ENCODE measurements around the gene RPTOR.
"Not testable (repeated sequence)": the region's sequence is repeated elsewhere in the genome, so short reads cannot be mapped to it uniquely, and the experiment has no call there.

Gene RPTOR

DNA sequence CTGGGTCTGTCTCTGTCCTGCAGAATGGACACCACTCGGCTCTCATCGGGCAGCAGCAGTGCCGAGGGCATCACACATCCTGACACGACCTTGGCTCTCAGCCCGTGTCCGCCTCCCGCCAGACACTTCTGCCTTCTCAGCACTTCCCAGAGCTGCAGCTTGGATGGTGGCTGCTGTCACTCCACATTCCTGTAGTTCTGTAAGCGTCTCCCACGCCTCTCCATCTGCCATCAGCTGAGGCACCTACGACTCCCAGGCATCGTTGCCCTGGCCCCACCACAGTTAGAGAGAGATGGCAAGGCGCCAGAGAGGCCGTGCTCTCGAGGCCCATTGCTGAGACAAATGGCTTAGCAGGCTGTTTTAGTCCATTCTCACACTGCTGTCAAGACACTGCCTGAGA lies 251.1 kb downstream of the RPTOR start:
- Histone ChIP-seq H3K9ac (ENCODE audit: low read length) (no peak overlapping the region), H3K79me2 (ENCODE audit: insufficient read depth, low read length) (no peaks in the 10 kb centered on the region), H3K27ac (ENCODE audit: low read depth, low read length, poor library complexity, severe bottlenecking) (no peak overlapping the region), H3K4me3 (ENCODE audit: low read depth, low read length, poor library complexity, severe bottlenecking) (no peak overlapping the region), H3K4me1 (ENCODE audit: insufficient read depth, low read length, severe bottlenecking) (peaks cover 29% of the 10 kb centered on the region), H3K27me3 (ENCODE audit: insufficient read depth, low read length) (no peaks in the 10 kb centered on the region), H3K36me3 (ENCODE audit: insufficient read depth, low read length) (peaks cover 100% of the 10 kb centered on the region), H3K9me2 (ENCODE audit: low read depth, low read length) (no peaks in the 10 kb centered on the region), H3K9me3 (ENCODE audit: low read length) (no peaks in the 10 kb centered on the region), H4K20me1 (ENCODE audit: insufficient read depth, low read length) (no peaks in the 10 kb centered on the region), H3K4me2 (ENCODE audit: low read length) (no peak overlapping the region), H3F3A (ENCODE audit: insufficient read depth, low read length) (no peaks in the 10 kb centered on the region), H2AFZ (ENCODE audit: low read length) (no peak overlapping the region)
- TF ChIP-seq EZH2 (IDR thresholded peaks at IDR 0.05; ENCODE audit: borderline replicate concordance, low read length): no peak
- TF ChIP-seq, protein P1, sequence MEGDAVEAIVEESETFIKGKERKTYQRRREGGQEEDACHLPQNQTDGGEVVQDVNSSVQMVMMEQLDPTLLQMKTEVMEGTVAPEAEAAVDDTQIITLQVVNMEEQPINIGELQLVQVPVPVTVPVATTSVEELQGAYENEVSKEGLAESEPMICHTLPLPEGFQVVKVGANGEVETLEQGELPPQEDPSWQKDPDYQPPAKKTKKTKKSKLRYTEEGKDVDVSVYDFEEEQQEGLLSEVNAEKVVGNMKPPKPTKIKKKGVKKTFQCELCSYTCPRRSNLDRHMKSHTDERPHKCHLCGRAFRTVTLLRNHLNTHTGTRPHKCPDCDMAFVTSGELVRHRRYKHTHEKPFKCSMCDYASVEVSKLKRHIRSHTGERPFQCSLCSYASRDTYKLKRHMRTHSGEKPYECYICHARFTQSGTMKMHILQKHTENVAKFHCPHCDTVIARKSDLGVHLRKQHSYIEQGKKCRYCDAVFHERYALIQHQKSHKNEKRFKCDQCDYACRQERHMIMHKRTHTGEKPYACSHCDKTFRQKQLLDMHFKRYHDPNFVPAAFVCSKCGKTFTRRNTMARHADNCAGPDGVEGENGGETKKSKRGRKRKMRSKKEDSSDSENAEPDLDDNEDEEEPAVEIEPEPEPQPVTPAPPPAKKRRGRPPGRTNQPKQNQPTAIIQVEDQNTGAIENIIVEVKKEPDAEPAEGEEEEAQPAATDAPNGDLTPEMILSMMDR (IDR thresholded peaks at IDR 0.05; ENCODE audit: low read length): no peak

DNA sequence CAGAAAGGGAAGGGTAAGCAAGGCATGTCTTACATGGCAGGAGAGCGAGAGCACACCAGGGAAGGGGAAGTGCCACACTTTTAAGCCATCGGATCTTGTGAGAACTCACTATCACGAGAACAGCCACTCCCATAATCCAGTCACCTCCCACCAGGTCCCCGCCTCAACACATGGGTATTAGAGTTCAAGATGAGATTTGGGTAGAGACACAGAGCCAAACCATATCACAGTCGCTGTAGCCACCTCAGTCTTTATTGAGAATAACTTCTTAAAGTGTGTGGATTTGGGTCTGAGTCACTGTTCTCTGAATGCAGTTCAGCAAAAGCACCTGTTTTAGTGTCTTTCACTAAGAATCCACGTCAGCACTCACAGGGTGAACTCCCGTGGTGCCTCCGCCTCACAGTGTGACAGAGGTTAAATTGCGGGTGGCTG lies 251.8 kb downstream of the RPTOR start:
- H2AFZ ChIP-seq (ENCODE audit: low read length): no peak overlapping the region
- no peaks in the 10 kb centered on the region for H4K20me1 ChIP-seq (ENCODE audit: insufficient read depth, low read length)
- peaks cover 22% of the 10 kb centered on the region for H3K4me1 ChIP-seq (ENCODE audit: insufficient read depth, low read length, severe bottlenecking)
- TF ChIP-seq, protein P1 (IDR thresholded peaks at IDR 0.05; ENCODE audit: low read length): no peak
- TF ChIP-seq EZH2 (IDR thresholded peaks at IDR 0.05; ENCODE audit: borderline replicate concordance, low read length): no peak
- H3K9ac ChIP-seq (ENCODE audit: low read length): no peak overlapping the region
- no peaks in the 10 kb centered on the region for H3K79me2 ChIP-seq (ENCODE audit: insufficient read depth, low read length)
- H3K27ac ChIP-seq (ENCODE audit: low read depth, low read length, poor library complexity, severe bottlenecking): no peak overlapping the region
- no peaks in the 10 kb centered on the region for H3K27me3 ChIP-seq (ENCODE audit: insufficient read depth, low read length)
- no peak overlapping the region for H3K4me3 ChIP-seq (ENCODE audit: low read depth, low read length, poor library complexity, severe bottlenecking)
- no peaks in the 10 kb centered on the region for H3K9me2 ChIP-seq (ENCODE audit: low read depth, low read length)
- no peaks in the 10 kb centered on the region for H3K9me3 ChIP-seq (ENCODE audit: low read length)
- no peaks in the 10 kb centered on the region for H3F3A ChIP-seq (ENCODE audit: insufficient read depth, low read length)
- H3K36me3 ChIP-seq (ENCODE audit: insufficient read depth, low read length): peaks cover 100% of the 10 kb centered on the region
- no peak overlapping the region for H3K4me2 ChIP-seq (ENCODE audit: low read length)

DNA sequence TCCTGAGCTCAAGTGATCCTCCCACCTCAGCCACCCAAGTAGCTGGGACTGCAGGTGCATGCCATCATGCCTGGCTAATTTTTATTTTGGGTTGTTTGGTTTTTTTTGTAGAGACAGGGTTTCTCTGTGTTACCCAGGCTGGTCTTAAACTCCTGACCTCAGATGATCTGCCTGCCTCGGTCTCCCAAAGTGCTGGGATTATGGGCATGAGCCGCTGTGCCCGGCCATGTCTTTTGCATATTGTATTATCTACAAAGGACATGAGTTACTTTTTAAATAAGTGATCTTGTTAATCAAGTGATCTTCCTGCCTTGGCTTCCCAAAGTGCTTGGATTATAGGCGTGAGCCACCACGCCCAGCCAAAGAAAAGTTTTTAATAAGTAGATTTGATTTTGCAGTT lies 252.6 kb downstream of the RPTOR start:
- H3K9me2 ChIP-seq (ENCODE audit: low read depth, low read length); H3K9me3 ChIP-seq (ENCODE audit: low read length); H3K27ac ChIP-seq (ENCODE audit: low read depth, low read length, poor library complexity, severe bottlenecking); H3K9ac ChIP-seq (ENCODE audit: low read length); H3K27me3 ChIP-seq (ENCODE audit: insufficient read depth, low read length); H3K79me2 ChIP-seq (ENCODE audit: insufficient read depth, low read length); H3K4me2 ChIP-seq (ENCODE audit: low read length); H3F3A ChIP-seq (ENCODE audit: insufficient read depth, low read length); H4K20me1 ChIP-seq (ENCODE audit: insufficient read depth, low read length); H2AFZ ChIP-seq (ENCODE audit: low read length); H3K4me3 ChIP-seq (ENCODE audit: low read depth, low read length, poor library complexity, severe bottlenecking): not testable (repeated sequence)
- Histone ChIP-seq H3K36me3 (ENCODE audit: insufficient read depth, low read length) (peaks cover 100% of the 10 kb centered on the region), H3K4me1 (ENCODE audit: insufficient read depth, low read length, severe bottlenecking) (peaks cover 21% of the 10 kb centered on the region)

DNA sequence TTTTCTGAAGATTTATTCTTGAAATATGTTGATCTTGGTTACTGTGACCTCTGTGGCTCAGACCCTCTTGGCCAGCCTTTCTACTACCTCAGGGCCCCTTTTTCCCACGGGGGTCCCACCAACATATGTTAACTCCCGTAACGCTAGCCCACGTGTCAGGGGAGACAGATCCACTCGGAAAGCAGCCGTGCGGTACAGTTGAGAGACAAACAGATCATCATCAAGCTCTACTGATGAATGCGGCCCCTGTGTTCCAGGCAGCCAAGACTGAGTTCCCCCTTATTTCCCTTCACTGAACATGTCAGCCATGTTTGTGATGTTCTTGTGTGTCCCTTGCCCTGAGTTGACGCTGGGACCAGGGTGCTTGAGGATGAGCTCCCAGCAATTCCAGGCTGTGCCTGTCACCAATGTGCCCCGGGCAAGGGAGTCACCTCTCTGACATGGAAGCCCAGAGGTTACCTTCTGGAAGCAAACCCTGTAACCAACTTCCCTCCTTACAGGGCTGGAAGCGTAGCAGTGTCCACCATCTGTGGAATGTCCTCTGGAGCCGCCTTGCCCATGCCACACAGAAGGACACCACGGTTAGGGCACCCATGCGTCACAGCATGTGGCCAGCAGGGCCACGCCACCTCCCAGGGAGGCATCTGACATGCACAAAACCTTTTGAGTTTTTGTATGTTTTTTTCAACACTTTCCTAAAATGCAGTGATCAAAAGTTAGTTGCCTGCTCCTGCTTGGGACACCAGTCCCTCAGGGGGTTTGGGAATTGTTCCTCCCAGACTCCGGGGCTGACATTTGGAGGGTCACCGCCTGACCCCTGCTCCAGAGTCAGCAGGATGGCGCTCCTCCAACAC lies 253.3 kb downstream of the RPTOR start:
- no peaks in the 10 kb centered on the region for H3K27me3 ChIP-seq (ENCODE audit: insufficient read depth, low read length)
- H3K79me2 ChIP-seq (ENCODE audit: insufficient read depth, low read length): no peaks in the 10 kb centered on the region
- peaks cover 100% of the 10 kb centered on the region for H3K36me3 ChIP-seq (ENCODE audit: insufficient read depth, low read length)
- H3K4me2 ChIP-seq (ENCODE audit: low read length): no peak overlapping the region
- peaks cover 21% of the 10 kb centered on the region for H3K4me1 ChIP-seq (ENCODE audit: insufficient read depth, low read length, severe bottlenecking)
- no peak overlapping the region for H3K9ac ChIP-seq (ENCODE audit: low read length)
- no peak overlapping the region for H3K4me3 ChIP-seq (ENCODE audit: low read depth, low read length, poor library complexity, severe bottlenecking)
- no peak overlapping the region for H2AFZ ChIP-seq (ENCODE audit: low read length)
- no peak for TF ChIP-seq EZH2 (IDR thresholded peaks at IDR 0.05; ENCODE audit: borderline replicate concordance, low read length)
- TF ChIP-seq, protein P1 (IDR thresholded peaks at IDR 0.05; ENCODE audit: low read length): no peak
- H3K27ac ChIP-seq (ENCODE audit: low read depth, low read length, poor library complexity, severe bottlenecking): peak overlapping the region; percentile 87
- no peaks in the 10 kb centered on the region for H3F3A ChIP-seq (ENCODE audit: insufficient read depth, low read length)
- H3K9me3 ChIP-seq (ENCODE audit: low read length): no peaks in the 10 kb centered on the region
- H3K9me2 ChIP-seq (ENCODE audit: low read depth, low read length): no peaks in the 10 kb centered on the region
- H4K20me1 ChIP-seq (ENCODE audit: insufficient read depth, low read length): no peaks in the 10 kb centered on the region

Measured in OCI-LY1 (cell line).